Smooth muscle cell (in vitro differentiated cells): ENCODE measurements around the gene UBE2G2. TPM values are rescaled to one million over a fixed set of nuclear protein-coding genes. Genes with fewer than 3 reads are reported as not detected.

Experiments
- DNase-seq: peaks from one replicate; lab custom pipeline; 2025; ENCODE audit not compliant: unreplicated experiment; lab: John Stamatoyannopoulos, UW
- H2AFZ ChIP-seq: fragments of 200-600 bp; sonication (generic); 2 replicates; pipeline ENCODE4 v1.6.0; 2016; ENCODE audit warnings: antibody characterized with exemption, low read depth, mild to moderate bottlenecking
- H3F3A ChIP-seq: fragments of 200-600 bp; sonication (generic); 2 replicates; pipeline ENCODE4 v1.6.0; 2017; ENCODE audit warnings: antibody characterized with exemption, low read depth
- H3K27ac ChIP-seq: fragments of 200-600 bp; sonication (generic); 2 replicates; pipeline ENCODE4 v1.5.1; 2016; ENCODE audit warnings: low read depth, mild to moderate bottlenecking
- H3K27me3 ChIP-seq: fragments of 200-600 bp; sonication (generic); 2 replicates; pipeline ENCODE4 v1.6.1; 2016; ENCODE audit warnings: low read depth, mild to moderate bottlenecking
- H3K36me3 ChIP-seq: fragments of 200-600 bp; sonication (generic); 2 replicates; pipeline ENCODE4 v1.5.1; 2016; ENCODE audit warnings: low read depth
- H3K4me1 ChIP-seq: fragments of 200-600 bp; sonication (generic); 2 replicates; pipeline ENCODE4 v1.5.1; 2016; ENCODE audit warnings: low read depth
- H3K4me2 ChIP-seq: fragments of 200-600 bp; sonication (generic); 2 replicates; pipeline ENCODE4 v1.6.0; 2016; ENCODE audit warnings: mild to moderate bottlenecking
- H3K4me3 ChIP-seq: fragments of 200-600 bp; sonication (generic); 2 replicates; pipeline ENCODE4 v1.5.1; 2016; ENCODE audit warnings: mild to moderate bottlenecking
- H3K79me2 ChIP-seq: fragments of 200-600 bp; sonication (generic); 2 replicates; pipeline ENCODE4 v1.6.0; 2016; ENCODE audit warnings: low read depth, mild to moderate bottlenecking
- H3K9ac ChIP-seq: fragments of 200-600 bp; sonication (generic); 2 replicates; pipeline ENCODE4 v1.6.0; 2016; ENCODE audit warnings: low read depth
- H3K9me3 ChIP-seq: fragments of 200-600 bp; sonication (generic); replicated peaks from 2 replicates; pipeline ENCODE4 v1.5.1; 2016; ENCODE audit warnings: low read depth
- H4K20me1 ChIP-seq: fragments of 200-600 bp; sonication (generic); 2 replicates; pipeline ENCODE4 v1.6.0; 2016; ENCODE audit warnings: low read depth
- CTCF ChIP-seq: fragments of 200-600 bp; sonication (generic); IDR thresholded peaks from 2 replicates; pipeline ENCODE4 v1.5.1; 2017; ENCODE audit warnings: borderline replicate concordance, mild to moderate bottlenecking, antibody characterized with exemption; ENCODE audit not compliant: insufficient read depth, poor library complexity, severe bottlenecking
- WGBS: methylation state at CpG from one replicate; pipeline ENCODE4 v1.1.7; 2016; ENCODE audit warnings: low lambda C conversion rate; 5-methylcytosine and 5-hydroxymethylcytosine counted together
- polyA plus RNA-seq: library from polyadenylated mRNA; unstranded; fragments of >200 nt; fragmentation: Nextera tagmentation; extraction: Ambion mirVana; gene quantifications from 2 replicates; pipeline ENCODE4 v1.2.1, GENCODE V29; 2016
- total RNA-seq: library from RNA; depleted of rRNA; stranded (reverse); fragments of >200 nt; gene quantifications from 2 replicates; pipeline ENCODE4 v1.2.3, GENCODE V29; 2014

UBE2G2 gene
- total and polyA plus RNA-seq, 2 experiments from 2014 or later: 33.1 to 34.1 TPM

- Histone ChIP-seq H3K36me3 (no peaks in the 10 kb centered on the region), H3K4me3 (no peak overlapping the region), H3K27me3 (no peaks in the 10 kb centered on the region), H3K79me2 (no peaks in the 10 kb centered on the region), H3K4me1 (no peaks in the 10 kb centered on the region), H3K9me3 (no peaks in the 10 kb centered on the region), H3F3A (no peaks in the 10 kb centered on the region), H2AFZ (no peak overlapping the region), H4K20me1 (no peaks in the 10 kb centered on the region), H3K27ac (no peak overlapping the region), H3K9ac (no peak overlapping the region), H3K4me2 (no peak overlapping the region)
- 90% methylated on average over 30 of the region's 30 CpGs for WGBS
- no peak for TF ChIP-seq CTCF
- DNase-seq: no peak
Measured at GRCh38 chr21:44767834-44768831, 33.5 kb downstream of the UBE2G2 start.

- WGBS: 96% methylated on average over 11 of the region's 11 CpGs
Measured at GRCh38 chr21:44766818-44767354, 34.7 kb downstream of the UBE2G2 start.

GRCh38 chr21:44766014-44766817 lies 35.4 kb downstream of the UBE2G2 start:
- Histone ChIP-seq H3K27me3 (no peaks in the 10 kb centered on the region), H3K4me1 (no peaks in the 10 kb centered on the region), H3F3A (no peaks in the 10 kb centered on the region), H3K79me2 (no peaks in the 10 kb centered on the region), H3K27ac (no peak overlapping the region), H3K9ac (no peak overlapping the region), H3K4me2 (no peak overlapping the region), H3K4me3 (no peak overlapping the region), H3K36me3 (no peaks in the 10 kb centered on the region), H2AFZ (no peak overlapping the region), H3K9me3 (no peaks in the 10 kb centered on the region), H4K20me1 (no peaks in the 10 kb centered on the region)
- WGBS: 86% methylated on average over 23 of the region's 24 CpGs
- no peak for TF ChIP-seq CTCF
- DNase-seq: no peak

More at GRCh38 chr21:44766818-44767354, 34.7 kb downstream of the UBE2G2 start:
- H3K4me3 ChIP-seq: no peak overlapping the region
- H3K27me3 ChIP-seq: no peaks in the 10 kb centered on the region
- H3F3A ChIP-seq: no peaks in the 10 kb centered on the region
- no peak overlapping the region for H2AFZ ChIP-seq
- TF ChIP-seq CTCF: no peak
- no peaks in the 10 kb centered on the region for H4K20me1 ChIP-seq
- H3K27ac ChIP-seq: no peak overlapping the region
- H3K9ac ChIP-seq: no peak overlapping the region
- no peaks in the 10 kb centered on the region for H3K4me1 ChIP-seq
- H3K4me2 ChIP-seq: no peak overlapping the region
- H3K36me3 ChIP-seq: no peaks in the 10 kb centered on the region
- DNase-seq: no peak
- H3K9me3 ChIP-seq: no peaks in the 10 kb centered on the region
- no peaks in the 10 kb centered on the region for H3K79me2 ChIP-seq
